ENCODE measurements around the gene COL12A1.

COL12A1 gene

DNA sequence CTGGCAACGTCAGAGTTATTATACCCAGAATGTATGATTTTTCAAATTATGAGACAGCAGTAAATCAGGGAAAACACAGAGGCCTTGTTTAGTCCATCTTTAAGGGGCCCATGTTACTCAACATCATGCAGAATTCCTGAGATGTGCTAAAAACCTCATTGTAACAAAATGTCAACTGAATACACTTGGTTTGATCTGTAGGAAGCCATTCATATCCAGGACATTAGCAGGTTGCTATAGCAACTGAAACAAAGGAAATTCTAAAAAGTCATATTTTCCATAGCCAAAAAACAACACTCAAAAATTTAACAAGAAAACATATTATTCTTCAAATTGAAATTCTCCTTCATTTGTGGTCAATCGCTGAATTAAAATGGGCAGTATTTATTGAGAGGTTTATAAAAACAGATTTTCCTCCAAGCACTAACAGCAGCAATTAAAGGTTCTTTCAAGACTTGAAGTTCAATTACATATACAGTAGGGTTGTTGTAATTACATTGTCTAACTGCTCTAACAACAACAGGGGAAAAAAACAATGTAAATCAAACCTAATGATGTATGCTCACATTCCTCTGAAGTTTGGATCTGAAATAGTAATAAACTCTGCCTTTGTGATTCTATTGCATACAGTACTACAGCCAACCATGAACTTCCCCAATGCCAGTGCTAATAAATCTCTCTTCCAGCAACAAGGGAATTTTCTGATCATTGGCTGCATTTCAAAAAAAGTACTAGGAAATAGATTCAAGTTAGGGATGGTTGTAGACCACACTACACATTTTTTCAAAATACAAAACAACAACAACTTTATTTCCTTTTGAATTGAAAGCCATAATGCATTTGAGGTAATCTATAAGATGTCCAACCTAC, 34.9 kb downstream of the COL12A1 start:
- CTCF ChIA-PET = interaction anchor here (0.8 kb wide), 1 partner anchor 32 kb away, joined by 3 read pairs; no protein-coding TSS in a partner anchor
- TF ChIP-seq CTCF (IDR thresholded peaks at IDR 0.05; ENCODE audit: control extremely low read depth, extremely low read depth, low read depth, missing control alignments) = no peak
- POLR2A ChIA-PET = no interaction called here
- DNase-seq (ENCODE audit: extremely low spot score) = no peak

DNA sequence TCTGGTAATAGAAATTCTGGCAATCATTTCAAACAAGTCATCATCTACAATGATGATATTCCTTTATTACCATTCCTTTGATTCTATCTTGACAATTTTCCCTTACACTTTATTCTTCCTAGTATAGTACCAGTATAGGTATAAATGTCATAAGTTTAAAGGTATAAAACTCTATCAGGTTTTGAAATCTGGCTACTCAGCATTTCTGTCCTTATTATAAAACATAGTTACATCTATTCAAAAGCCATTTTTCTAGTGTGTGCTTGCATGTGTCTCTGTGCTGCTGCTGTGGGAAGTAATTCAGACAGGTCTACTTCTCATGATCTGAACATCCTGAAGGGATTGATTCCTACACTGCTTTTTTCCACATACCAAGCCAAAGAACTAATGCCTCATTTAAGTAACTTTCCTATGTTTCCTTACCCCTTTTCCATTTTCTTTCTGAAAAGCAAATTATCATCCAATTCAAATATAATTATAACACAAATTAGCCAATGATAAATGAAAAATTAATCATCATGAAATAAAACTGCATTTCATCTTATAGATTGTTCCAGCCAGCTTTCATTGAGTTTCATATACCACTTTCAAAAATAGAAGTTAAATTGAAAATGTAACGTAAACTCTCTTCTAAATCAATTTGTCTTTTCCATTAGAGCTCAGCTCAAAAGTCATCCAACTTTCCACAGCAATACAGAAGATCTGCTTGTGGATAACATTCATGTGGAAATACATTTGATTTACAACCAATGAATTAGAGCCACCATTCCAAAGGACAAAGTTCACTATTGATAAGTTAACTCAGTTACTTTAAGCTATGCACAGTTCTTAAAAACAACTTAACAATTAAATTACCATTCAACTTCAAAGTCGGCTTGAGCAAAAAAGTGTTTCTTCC, 35.9 kb downstream of the COL12A1 start:
- ChIA-PET POLR2A (no interaction called here), CTCF (interaction anchor here (0.8 kb wide), 1 partner anchor 31 kb away, joined by 3 read pairs; no protein-coding TSS in a partner anchor)
- DNase-seq (ENCODE audit: extremely low spot score) = no peak
- no peak for TF ChIP-seq CTCF (IDR thresholded peaks at IDR 0.05; ENCODE audit: control extremely low read depth, extremely low read depth, low read depth, missing control alignments)

DNA sequence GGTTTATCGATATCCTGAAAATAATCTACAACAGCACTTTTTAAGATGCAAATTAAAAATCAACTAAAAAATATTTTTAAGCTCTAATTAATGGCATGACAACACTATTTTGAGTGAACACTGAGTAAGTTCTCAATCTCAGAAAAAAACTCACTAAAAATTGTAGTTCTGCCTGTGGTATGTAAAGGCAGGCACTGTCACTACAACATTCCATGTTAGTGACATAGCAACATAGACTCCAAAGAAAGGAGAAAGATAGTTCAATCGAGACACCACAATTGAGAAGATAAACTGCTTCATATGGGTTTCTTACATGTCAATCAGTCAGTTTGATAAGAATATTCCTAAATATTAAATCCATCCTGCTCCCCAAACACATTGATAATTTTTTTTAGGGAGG, 38.0 kb downstream of the COL12A1 start:
- no peak for DNase-seq (ENCODE audit: extremely low spot score)
- ChIA-PET POLR2A (no interaction called here), CTCF (no interaction called here)
- no peak for TF ChIP-seq CTCF (IDR thresholded peaks at IDR 0.05; ENCODE audit: control extremely low read depth, extremely low read depth, low read depth, missing control alignments)

- DNase-seq (ENCODE audit: extremely low spot score) = no peak
- ChIA-PET POLR2A (no interaction called here), CTCF (no interaction called here)
- TF ChIP-seq CTCF (IDR thresholded peaks at IDR 0.05; ENCODE audit: control extremely low read depth, extremely low read depth, low read depth, missing control alignments) = no peak
These were observed 38.5 kb downstream of the COL12A1 start for GRCh38 chr6:75167325-75167724.

DNA sequence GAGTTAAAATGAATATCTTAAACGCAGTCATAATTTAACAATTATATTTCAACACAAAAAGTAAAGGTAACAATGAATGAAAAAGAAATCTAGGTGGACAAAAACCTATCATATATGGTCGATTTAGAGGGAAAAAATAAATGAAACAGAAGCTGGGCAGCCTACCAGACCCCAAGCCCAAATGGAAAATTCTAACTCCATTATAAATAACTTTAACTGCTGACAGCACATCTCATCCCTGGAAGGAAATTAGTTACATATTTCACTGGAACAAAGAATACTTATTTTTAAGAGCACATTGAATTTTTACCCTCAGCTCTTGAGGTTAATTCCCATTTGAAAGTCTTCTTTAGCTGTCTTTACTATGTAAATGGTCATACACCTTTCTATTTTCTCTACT, 39.1 kb downstream of the COL12A1 start:
- CTCF ChIA-PET = interaction anchor here (1.0 kb wide), 1 partner anchor 399 kb away, joined by 3 read pairs; no protein-coding TSS in a partner anchor
- no peak for TF ChIP-seq CTCF (IDR thresholded peaks at IDR 0.05; ENCODE audit: control extremely low read depth, extremely low read depth, low read depth, missing control alignments)
- DNase-seq (ENCODE audit: extremely low spot score) = no peak
- POLR2A ChIA-PET = no interaction called here

DNA sequence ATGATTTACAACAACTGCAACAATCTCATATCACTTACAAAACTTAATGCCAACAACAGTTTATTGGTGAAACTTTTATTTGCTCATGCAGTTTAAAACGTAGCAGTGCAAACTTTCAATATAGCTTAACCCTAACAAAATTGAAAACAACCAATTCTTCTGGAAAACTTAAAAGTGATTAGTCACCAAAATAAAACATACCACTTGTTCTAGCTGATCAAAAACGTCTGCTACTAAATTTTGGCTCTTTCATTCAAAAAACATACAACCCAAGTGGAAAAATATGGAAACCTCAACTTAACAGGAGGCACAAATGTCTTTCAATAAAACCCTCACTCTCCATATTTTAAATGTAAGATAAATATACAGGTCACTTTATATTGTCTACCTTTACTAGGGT, 39.6 kb downstream of the COL12A1 start:
- POLR2A ChIA-PET = no interaction called here
- CTCF ChIA-PET = interaction anchor here (1.0 kb wide), 1 partner anchor 398 kb away, joined by 3 read pairs; no protein-coding TSS in a partner anchor
- no peak for DNase-seq (ENCODE audit: extremely low spot score)
- no peak for TF ChIP-seq CTCF (IDR thresholded peaks at IDR 0.05; ENCODE audit: control extremely low read depth, extremely low read depth, low read depth, missing control alignments)
